Tibial nerve (tissue), 4 donors: ENCODE data around the gene TMEM132D. TPM values are rescaled to one million over a fixed set of nuclear protein-coding genes. Genes with fewer than 3 reads are reported as not detected.

Experiments used
- DNase-seq, 2 donors: peaks; one replicate each; pipeline ENCODE4 v3.0.0-alpha.2; 2019; ENCODE audit warnings: low spot score in 2 of 2
- H3K27ac ChIP-seq, 4 donors: fragments of 200-600 bp; sonication (generic) in 3 of 4; one replicate each; pipeline ENCODE4 v1.5.1; 2017 to 2019; ENCODE audit warnings: mild to moderate bottlenecking in 1 of 4
- H3K27me3 ChIP-seq, 2 donors: fragments of 200-600 bp; sonication (generic) in 1 of 2; one replicate each; pipeline versions ENCODE4 v1.5.1 to v1.6.0; 2017 to 2019
- H3K36me3 ChIP-seq, 3 donors: fragments of 200-600 bp; sonication (generic); one replicate each; pipeline ENCODE4 v1.5.1; 2018 to 2019
- H3K4me1 ChIP-seq, 4 donors: fragments of 200-600 bp; sonication (generic) in 3 of 4; one replicate each; pipeline ENCODE4 v1.5.1; 2017 to 2019
- H3K4me3 ChIP-seq, 4 donors: fragments of 200-600 bp; sonication (generic) in 3 of 4; one replicate each; pipeline ENCODE4 v1.5.1; 2017 to 2019; ENCODE audit warnings: mild to moderate bottlenecking in 1 of 4, moderate library complexity in 1 of 4
- H3K9me3 ChIP-seq, 4 donors: fragments of 200-600 bp; sonication (generic) in 3 of 4; one replicate each; pipeline ENCODE4 v1.5.1; 2017 to 2019
- CTCF ChIP-seq, 5 experiments: fragments of 200-600 bp in 3 of 5; fragments of 450-650 bp in 2 of 5; sonication (generic) in 3 of 5; IDR thresholded peaks; one replicate each; pipeline ENCODE4 v1.5.1; 2016 to 2019; ENCODE audit warnings: antibody characterized with exemption in 5 of 5, mild to moderate bottlenecking in 3 of 5, moderate library complexity in 2 of 5
- EP300 ChIP-seq, 2 donors: sonication (generic); formaldehyde crosslinking; IDR thresholded peaks; one replicate each; pipeline ENCODE4 v1.6.1; 2017; ENCODE audit warnings: antibody characterized with exemption in 2 of 2, mild to moderate bottlenecking in 1 of 2
- POLR2A ChIP-seq, 2 donors: fragments of 450-650 bp; IDR thresholded peaks; one replicate each; pipeline ENCODE4 v1.6.1; 2017; ENCODE audit warnings: antibody characterized with exemption in 2 of 2, mild to moderate bottlenecking in 2 of 2, moderate library complexity in 2 of 2
- WGBS, 2 donors: methylation state at CpG; one replicate each; pipeline ENCODE4 v1.1.5; 2018; 5-methylcytosine and 5-hydroxymethylcytosine counted together
- total RNA-seq, 4 donors: library from RNA; depleted of rRNA; stranded (reverse); fragments of >200 nt; gene quantifications; one replicate each; pipeline ENCODE4 v1.1.0, GENCODE V29; 2016

The TMEM132D gene
- total RNA-seq, 4 donors from 2014 or later, result under 0.01 to 0.21 TPM; not detected in 2

- DNase-seq, result no peak
- Histone ChIP-seq H3K4me3 (no peak overlapping the region), H3K27ac (no peak overlapping the region), H3K9me3 (peaks cover 0 to 7% (median 0%) of the 10 kb centered on the region in 4 donors), H3K4me1 (no peaks in the 10 kb centered on the region), H3K27me3 (no peaks in the 10 kb centered on the region), H3K36me3 (no peaks in the 10 kb centered on the region)
- WGBS, 2 donors, result 76 to 78% methylated on average over 4 of the region's 4 CpGs
- TF ChIP-seq POLR2A (IDR thresholded peaks at IDR 0.05) (no peak), EP300 (IDR thresholded peaks at IDR 0.05) (no peak), CTCF (IDR thresholded peaks at IDR 0.05) (no peak)
Observed at GRCh38 chr12:129440278-129440677, 463.5 kb downstream of the TMEM132D start.

GRCh38 chr12:129434790-129435189, 469.0 kb downstream of the TMEM132D start:
- Histone ChIP-seq H3K4me1 (no peaks in the 10 kb centered on the region), H3K36me3 (no peaks in the 10 kb centered on the region), H3K4me3 (no peak overlapping the region), H3K27ac (no peak overlapping the region), H3K27me3 (no peaks in the 10 kb centered on the region), H3K9me3 (peaks cover 0 to 29% (median 0%) of the 10 kb centered on the region in 4 donors)
- 89 to 92% methylated on average over 3 of the region's 3 CpGs for WGBS, 2 donors
- TF ChIP-seq POLR2A (IDR thresholded peaks at IDR 0.05) (no peak), EP300 (IDR thresholded peaks at IDR 0.05) (no peak), CTCF (IDR thresholded peaks at IDR 0.05) (no peak)
- no peak for DNase-seq

GRCh38 chr12:129428240-129428936, 475.4 kb downstream of the TMEM132D start:
- no peak for DNase-seq
- H3K9me3 ChIP-seq, result peaks cover 0 to 23% (median 0%) of the 10 kb centered on the region in 4 donors
- WGBS, 2 donors, result 49 to 65% methylated on average over 5 of the region's 5 CpGs

GRCh38 chr12:129423041-129423580, 480.7 kb downstream of the TMEM132D start:
- no peak for TF ChIP-seq EP300 (IDR thresholded peaks at IDR 0.05)
- TF ChIP-seq CTCF (IDR thresholded peaks at IDR 0.05), result no peak
- TF ChIP-seq POLR2A (IDR thresholded peaks at IDR 0.05), result no peak
- no peak for DNase-seq
- Histone ChIP-seq H3K27me3 (no peaks in the 10 kb centered on the region), H3K9me3 (peaks cover 0 to 16% (median 0%) of the 10 kb centered on the region in 4 donors), H3K27ac (no peak overlapping the region), H3K4me3 (no peak overlapping the region), H3K36me3 (no peaks in the 10 kb centered on the region), H3K4me1 (no peaks in the 10 kb centered on the region)
- 45 to 53% methylated on average over 4 of the region's 4 CpGs for WGBS, 2 donors

More at GRCh38 chr12:129428240-129428936, 475.4 kb downstream of the TMEM132D start:
- Histone ChIP-seq H3K4me1 (no peaks in the 10 kb centered on the region), H3K4me3 (no peak overlapping the region), H3K27me3 (no peaks in the 10 kb centered on the region), H3K36me3 (no peaks in the 10 kb centered on the region), H3K27ac (no peak overlapping the region)
- TF ChIP-seq EP300 (IDR thresholded peaks at IDR 0.05) (no peak), CTCF (IDR thresholded peaks at IDR 0.05) (no peak), POLR2A (IDR thresholded peaks at IDR 0.05) (no peak)

- no peaks in the 10 kb centered on the region for H3K27me3 ChIP-seq
- no peak for DNase-seq
- no peak for TF ChIP-seq EP300 (IDR thresholded peaks at IDR 0.05)
- TF ChIP-seq CTCF (IDR thresholded peaks at IDR 0.05), result no peak
- no peak for TF ChIP-seq POLR2A (IDR thresholded peaks at IDR 0.05)
- no peak overlapping the region for H3K4me3 ChIP-seq
- H3K27ac ChIP-seq, result no peak overlapping the region
- H3K36me3 ChIP-seq, result no peaks in the 10 kb centered on the region
- no peaks in the 10 kb centered on the region for H3K4me1 ChIP-seq
- WGBS, 2 donors, result 61 to 68% methylated on average over 2 of the region's 2 CpGs
- H3K9me3 ChIP-seq, result peaks cover 0 to 5% (median 1%) of the 10 kb centered on the region in 4 donors
Observed at GRCh38 chr12:129413295-129413694, 490.5 kb downstream of the TMEM132D start.
